T-cell (primary cell): ENCODE results near the gene MAN2A1. TPM values are rescaled to one million over a fixed set of nuclear protein-coding genes. Genes with fewer than 3 reads are reported as not detected.
"Not testable (repeated sequence)": the region's sequence is repeated elsewhere in the genome, so short reads cannot be mapped to it uniquely, and the experiment has no call there.

Experiments
- ATAC-seq, 4 experiments: fragments of 200-7000 bp in 3 of 4; fragments of 150-1000 bp in 1 of 4; cut with Tn5 transposase; replicated peaks in 1 of 4; 1 replicate in 3 of 4; 2 replicates in 1 of 4; pipeline ENCODE4 v1.10.0; 2021; ENCODE audit warnings: moderate library complexity in 3 of 4, mild to moderate bottlenecking in 2 of 4, moderate number of reproducible peaks in 1 of 4
- CTCF ChIA-PET, 2 donors: fragments of 300-600 bp; sonication (Branson Sonifier 250); formaldehyde crosslinking; loops; one replicate each; lab custom pipeline; 2022; ENCODE audit warnings: antibody characterized with exemption in 2 of 2; lab: Charles Lee
- POLR2A ChIA-PET, 2 donors: fragments of 300-600 bp; sonication (Branson Sonifier 250); formaldehyde crosslinking; loops; one replicate each; lab custom pipeline; 2022; ENCODE audit warnings: antibody characterized with exemption in 2 of 2; lab: Charles Lee
- DNase-seq, 35 experiments: peaks; one replicate each; pipeline versions ENCODE4 v3.0.0 to v3.0.0-alpha.2; 2013 to 2023
- H3K27ac ChIP-seq: one replicate; pipeline ENCODE4 v1.5.1; 2013; ENCODE audit warnings: low read length
- H3K27me3 ChIP-seq, 2 experiments: replicated peaks in 1 of 2; 1 replicate in 1 of 2; 2 replicates in 1 of 2; pipeline versions ENCODE4 v1.6.1 to v1.7.0; 2013; ENCODE audit warnings: low read length in 1 of 2, mixed read lengths in 1 of 2; ENCODE audit not compliant: control insufficient read depth in 2 of 2, insufficient read depth in 2 of 2; ENCODE audit errors: extremely low read depth in 1 of 2
- H3K36me3 ChIP-seq, 2 donors: 1 replicate in 1 of 2; 2 replicates in 1 of 2; pipeline versions ENCODE4 v1.6.1 to v1.7.0; 2013; ENCODE audit warnings: low read length in 1 of 2; ENCODE audit not compliant: control insufficient read depth in 2 of 2, insufficient read depth in 1 of 2; ENCODE audit errors: extremely low read depth in 1 of 2
- H3K4me1 ChIP-seq, 2 experiments: 1 replicate in 1 of 2; 2 replicates in 1 of 2; pipeline versions ENCODE4 v1.6.1 to v1.7.0; 2013; ENCODE audit warnings: low read length in 2 of 2, mixed read lengths in 1 of 2; ENCODE audit not compliant: insufficient read depth in 2 of 2, control insufficient read depth in 1 of 2; ENCODE audit errors: extremely low read depth in 1 of 2
- H3K4me3 ChIP-seq, 2 donors: 1 replicate in 1 of 2; 2 replicates in 1 of 2; pipeline versions ENCODE4 v1.5.1 to v1.7.0; 2013; ENCODE audit warnings: mild to moderate bottlenecking in 2 of 2, low read length in 1 of 2, moderate library complexity in 1 of 2; ENCODE audit not compliant: control insufficient read depth in 1 of 2; ENCODE audit errors: extremely low read depth in 1 of 2
- H3K9me3 ChIP-seq: 2 replicates; pipeline ENCODE4 v1.7.0; 2013
- H3K27ac Mint-ChIP-seq, 2 donors: one replicate each; pipeline ENCODE4 v1.8.0; 2020 to 2021; ENCODE audit warnings: mild to moderate bottlenecking in 2 of 2, mixed read lengths in 2 of 2
- H3K27me3 Mint-ChIP-seq, 2 donors: one replicate each; pipeline ENCODE4 v1.8.0; 2021 to 2022; ENCODE audit warnings: mixed read lengths in 2 of 2
- H3K36me3 Mint-ChIP-seq: one replicate; pipeline ENCODE4 v1.8.0; 2021; ENCODE audit warnings: mixed read lengths
- H3K4me1 Mint-ChIP-seq, 3 donors: one replicate each; pipeline ENCODE4 v1.8.0; 2020 to 2022; ENCODE audit warnings: mixed read lengths in 3 of 3, mild to moderate bottlenecking in 1 of 3
- H3K4me3 Mint-ChIP-seq, 3 donors: one replicate each; pipeline ENCODE4 v1.8.0; 2020 to 2022; ENCODE audit warnings: mild to moderate bottlenecking in 3 of 3, mixed read lengths in 3 of 3, moderate library complexity in 3 of 3
- H3K9me3 Mint-ChIP-seq, 3 donors: one replicate each; pipeline ENCODE4 v1.8.0; 2020 to 2022; ENCODE audit warnings: mixed read lengths in 3 of 3
- WGBS: methylation state at CpG from one replicate; pipeline ENCODE4 v1.1.5; 2013; ENCODE audit warnings: missing lambda C conversion rate; ENCODE audit not compliant: insufficient coverage; 5-methylcytosine and 5-hydroxymethylcytosine counted together
- total RNA-seq, 35 experiments: library from RNA in 6 of 35; stranded (reverse) in 6 of 35; fragments of 120-200 nt in 1 of 35; gene quantifications; one replicate each; pipeline versions ENCODE4 v1.2.1 to v1.2.4 and lab custom pipeline; 2013 to 2026

The MAN2A1 gene
- total RNA-seq, 5 donors from 2014 or later (not counting 1 experiment from before 2014, with no cell fraction given) = 46.7 to 64.0 (median 50.4) TPM

- Histone ChIP-seq H3K27me3 (no peaks in the 10 kb centered on the region), H3K27ac (no peak overlapping the region), H3K36me3 (peaks cover 0 to 11% of the 10 kb centered on the region in 2 donors), H3K4me3 (no peak overlapping the region), H3K4me1 (no peaks in the 10 kb centered on the region), H3K9me3 (no peaks in the 10 kb centered on the region)
- H3K9me3 Mint-ChIP-seq = peaks cover 0 to 4% (median 0%) of the 10 kb centered on the region in 3 donors
- H3K27ac Mint-ChIP-seq = no peak overlapping the region
- ATAC-seq = no peak
- no peak for DNase-seq
- ChIA-PET POLR2A (interaction anchor here in 1 of 2 donors (0.6 kb wide), 1 partner anchor 313 kb away, joined by 6 read pairs; no protein-coding TSS in a partner anchor), CTCF (no interaction called here)
- no peaks in the 10 kb centered on the region for H3K27me3 Mint-ChIP-seq
- H3K4me3 Mint-ChIP-seq = no peak overlapping the region
- H3K36me3 Mint-ChIP-seq = peaks cover 51% of the 10 kb centered on the region
- peaks cover 27 to 54% (median 54%) of the 10 kb centered on the region in 3 donors for H3K4me1 Mint-ChIP-seq
Measured at GRCh38 chr5:109754319-109754718, 64.6 kb downstream of the MAN2A1 start.

GRCh38 chr5:109755761-109756160, 66.0 kb downstream of the MAN2A1 start:
- H3K9me3 ChIP-seq = no peaks in the 10 kb centered on the region
- ATAC-seq (no peak), DNase-seq (no peak)
- H3K4me3 Mint-ChIP-seq = no peak overlapping the region
- H3K4me3 ChIP-seq = no peak overlapping the region
- no peak overlapping the region for H3K27ac ChIP-seq
- ChIA-PET POLR2A (interaction anchor here (0.6 kb wide), 2 partner anchors 14 to 16 kb away, joined by 4 to 5 read pairs; no protein-coding TSS in a partner anchor), CTCF (no interaction called here)
- H3K27me3 Mint-ChIP-seq = no peaks in the 10 kb centered on the region
- H3K4me1 ChIP-seq = no peaks in the 10 kb centered on the region
- 0% methylated on average over 1 of the region's 2 CpGs for WGBS
- H3K9me3 Mint-ChIP-seq = peaks cover 0 to 9% (median 7%) of the 10 kb centered on the region in 3 donors
- no peaks in the 10 kb centered on the region for H3K27me3 ChIP-seq
- peaks cover 62% of the 10 kb centered on the region for H3K36me3 Mint-ChIP-seq
- H3K4me1 Mint-ChIP-seq = peaks cover 28 to 58% (median 55%) of the 10 kb centered on the region in 3 donors
- H3K36me3 ChIP-seq = peaks cover 0 to 11% of the 10 kb centered on the region in 2 donors
- peak overlapping the region in 1 of 2 donors; percentile 25 for H3K27ac Mint-ChIP-seq

GRCh38 chr5:109756543-109757185, 66.9 kb downstream of the MAN2A1 start:
- H3K4me3 Mint-ChIP-seq = no peak overlapping the region
- CTCF ChIA-PET = no interaction called here
- H3K27ac Mint-ChIP-seq = peak overlapping the region in 1 of 2 donors; percentile 25
- peaks cover 22 to 53% (median 47%) of the 10 kb centered on the region in 3 donors for H3K4me1 Mint-ChIP-seq
- H3K27me3 Mint-ChIP-seq = no peaks in the 10 kb centered on the region
- Histone ChIP-seq H3K27me3 (no peaks in the 10 kb centered on the region), H3K4me1 (no peaks in the 10 kb centered on the region), H3K27ac (no peak overlapping the region), H3K9me3 (no peaks in the 10 kb centered on the region), H3K4me3 (no peak overlapping the region), H3K36me3 (peaks cover 0 to 11% of the 10 kb centered on the region in 2 donors)
- peaks cover 57% of the 10 kb centered on the region for H3K36me3 Mint-ChIP-seq
- POLR2A ChIA-PET = no interaction called here
- peaks cover 0 to 9% (median 7%) of the 10 kb centered on the region in 3 donors for H3K9me3 Mint-ChIP-seq
- ATAC-seq (no peak), DNase-seq (no peak)
- WGBS = 100% methylated on average over 2 of the region's 6 CpGs

- H3K36me3 Mint-ChIP-seq = peaks cover 53% of the 10 kb centered on the region
- Histone ChIP-seq H3K27ac (no peak overlapping the region), H3K4me1 (no peaks in the 10 kb centered on the region), H3K9me3 (no peaks in the 10 kb centered on the region), H3K36me3 (peaks cover 0 to 14% of the 10 kb centered on the region in 2 donors), H3K4me3 (no peak overlapping the region), H3K27me3 (no peaks in the 10 kb centered on the region)
- no peak overlapping the region for H3K4me3 Mint-ChIP-seq
- ChIA-PET POLR2A (no interaction called here), CTCF (no interaction called here)
- ATAC-seq (no peak), DNase-seq (no peak)
- H3K9me3 Mint-ChIP-seq = peaks cover 0 to 7% (median 5%) of the 10 kb centered on the region in 3 donors
- no peaks in the 10 kb centered on the region for H3K27me3 Mint-ChIP-seq
- H3K27ac Mint-ChIP-seq = peak overlapping the region in 1 of 2 donors; percentile 18
- peaks cover 17 to 48% (median 42%) of the 10 kb centered on the region in 3 donors for H3K4me1 Mint-ChIP-seq
Measured at GRCh38 chr5:109757490-109757889, 67.8 kb downstream of the MAN2A1 start.

GRCh38 chr5:109759306-109759705, 69.6 kb downstream of the MAN2A1 start:
- no peaks in the 10 kb centered on the region for H3K27me3 Mint-ChIP-seq
- Histone ChIP-seq H3K4me3 (no peak overlapping the region), H3K36me3 (peaks cover 0 to 20% of the 10 kb centered on the region in 2 donors), H3K27me3 (no peaks in the 10 kb centered on the region), H3K27ac (no peak overlapping the region), H3K4me1 (no peaks in the 10 kb centered on the region), H3K9me3 (peaks cover 4% of the 10 kb centered on the region)
- ChIA-PET CTCF (no interaction called here), POLR2A (no interaction called here)
- no peak overlapping the region for H3K4me3 Mint-ChIP-seq
- H3K9me3 Mint-ChIP-seq = peaks cover 0 to 10% (median 5%) of the 10 kb centered on the region in 3 donors
- H3K36me3 Mint-ChIP-seq = peaks cover 59% of the 10 kb centered on the region
- H3K27ac Mint-ChIP-seq = peak overlapping the region in 1 of 2 donors; percentile 68
- no peak for DNase-seq
- no peak for ATAC-seq
- H3K4me1 Mint-ChIP-seq = peaks cover 18 to 37% (median 31%) of the 10 kb centered on the region in 3 donors

- DNase-seq, H3K27ac ChIP-seq, POLR2A ChIA-PET, CTCF ChIA-PET, H3K4me3 ChIP-seq, H3K4me1 ChIP-seq, H3K27me3 ChIP-seq, H3K9me3 ChIP-seq, H3K27me3 Mint-ChIP-seq, ATAC-seq: not testable (repeated sequence)
- H3K36me3 ChIP-seq = peaks cover 0 to 20% of the 10 kb centered on the region in 2 donors
- no CpG with 5 or more reads among the region's 4 CpGs for WGBS
- peaks cover 0 to 10% (median 5%) of the 10 kb centered on the region in 3 donors for H3K9me3 Mint-ChIP-seq
- H3K4me3 Mint-ChIP-seq = peak overlapping the region in 1 of 3 donors; percentile 24
- peaks cover 60% of the 10 kb centered on the region for H3K36me3 Mint-ChIP-seq
- peak overlapping the region in 1 of 2 donors; percentile 16 for H3K27ac Mint-ChIP-seq
- peaks cover 20 to 38% (median 33%) of the 10 kb centered on the region in 3 donors for H3K4me1 Mint-ChIP-seq
Measured at GRCh38 chr5:109760130-109760529, 70.4 kb downstream of the MAN2A1 start.
